Esophagus squamous epithelium (tissue), 4 donors: ENCODE measurements around the gene MAP4K3.

Source experiments
- CTCF ChIP-seq, 6 experiments: fragments of 450-650 bp in 4 of 6; fragments of 200-600 bp in 2 of 6; sonication (generic) in 2 of 6; IDR thresholded peaks; one replicate each; pipeline ENCODE4 v1.5.1; 2016 to 2019; ENCODE audit warnings: antibody characterized with exemption in 6 of 6, mild to moderate bottlenecking in 4 of 6, moderate library complexity in 4 of 6
- POLR2A ChIP-seq, 4 donors: fragments of 450-650 bp; IDR thresholded peaks; one replicate each; pipeline ENCODE4 v1.6.1; 2017; ENCODE audit warnings: antibody characterized with exemption in 4 of 4, mild to moderate bottlenecking in 4 of 4, moderate library complexity in 3 of 4

- TF ChIP-seq CTCF (IDR thresholded peaks at IDR 0.05) (no peak), POLR2A (IDR thresholded peaks at IDR 0.05) (peak in 3 of 4 donors; percentile 47 to 92 (median 82))
These were observed at the start of gene MAP4K3 for GRCh38 chr2:39436592-39437521.
